Measurements from ENCODE around the gene ATP6V0C.

DNA sequence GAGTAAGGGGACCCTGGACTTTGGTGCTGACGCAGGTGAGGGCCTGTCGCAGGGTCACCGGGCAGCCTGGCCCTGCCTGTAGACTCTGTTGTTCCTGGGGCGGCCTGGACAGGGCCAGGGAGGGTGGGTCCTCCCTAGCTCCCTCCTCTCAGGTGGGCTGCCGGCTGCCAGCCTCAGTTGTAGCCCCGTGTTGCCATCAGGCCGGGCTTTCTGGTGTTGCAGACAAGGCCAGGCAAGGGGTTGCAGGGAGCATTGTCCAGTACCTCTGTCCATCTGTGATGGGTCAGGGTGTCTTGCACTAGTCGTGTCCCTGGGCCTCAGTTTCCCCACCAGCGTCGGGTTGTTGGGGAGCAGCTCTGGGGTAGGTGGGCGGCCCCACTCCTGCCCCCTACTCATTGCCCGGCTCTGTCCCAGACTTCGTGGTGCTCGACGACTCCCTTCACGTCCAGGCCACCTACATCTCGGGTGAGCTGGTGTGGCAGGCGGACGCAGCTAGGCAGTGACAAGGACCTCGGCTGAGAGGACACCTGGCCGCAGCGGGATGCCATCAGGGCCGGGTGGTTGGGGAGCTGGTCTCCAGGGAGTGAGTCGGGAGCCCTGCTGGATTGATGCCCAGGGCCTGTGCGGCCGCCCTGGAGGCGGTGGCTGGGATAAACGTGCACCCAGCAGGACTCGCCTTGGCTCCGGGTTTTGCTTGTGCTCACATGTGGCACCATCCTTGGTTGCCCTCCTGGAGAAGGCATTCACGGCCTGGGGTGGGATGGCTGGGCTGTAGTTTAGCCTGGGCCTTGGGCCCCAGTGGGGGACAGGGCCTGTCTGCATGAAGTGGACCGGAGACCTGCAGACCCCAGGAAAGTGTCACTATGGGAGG is 15.5 kb downstream of the ATP6V0C start:
- TF ChIP-seq, protein P1, sequence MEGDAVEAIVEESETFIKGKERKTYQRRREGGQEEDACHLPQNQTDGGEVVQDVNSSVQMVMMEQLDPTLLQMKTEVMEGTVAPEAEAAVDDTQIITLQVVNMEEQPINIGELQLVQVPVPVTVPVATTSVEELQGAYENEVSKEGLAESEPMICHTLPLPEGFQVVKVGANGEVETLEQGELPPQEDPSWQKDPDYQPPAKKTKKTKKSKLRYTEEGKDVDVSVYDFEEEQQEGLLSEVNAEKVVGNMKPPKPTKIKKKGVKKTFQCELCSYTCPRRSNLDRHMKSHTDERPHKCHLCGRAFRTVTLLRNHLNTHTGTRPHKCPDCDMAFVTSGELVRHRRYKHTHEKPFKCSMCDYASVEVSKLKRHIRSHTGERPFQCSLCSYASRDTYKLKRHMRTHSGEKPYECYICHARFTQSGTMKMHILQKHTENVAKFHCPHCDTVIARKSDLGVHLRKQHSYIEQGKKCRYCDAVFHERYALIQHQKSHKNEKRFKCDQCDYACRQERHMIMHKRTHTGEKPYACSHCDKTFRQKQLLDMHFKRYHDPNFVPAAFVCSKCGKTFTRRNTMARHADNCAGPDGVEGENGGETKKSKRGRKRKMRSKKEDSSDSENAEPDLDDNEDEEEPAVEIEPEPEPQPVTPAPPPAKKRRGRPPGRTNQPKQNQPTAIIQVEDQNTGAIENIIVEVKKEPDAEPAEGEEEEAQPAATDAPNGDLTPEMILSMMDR (IDR thresholded peaks at IDR 0.05): no peak
- TF ChIP-seq EP300 (IDR thresholded peaks at IDR 0.05): no peak

Measured in ovary (tissue), 3 donors.